Astrocyte (in vitro differentiated cells and primary cell): ENCODE measurements around the gene GPC5.

Experiments used
- CTCF ChIP-seq: IDR thresholded peaks from 2 replicates; pipeline ENCODE4 v1.5.1; 2011; ENCODE audit warnings: low read depth, mild to moderate bottlenecking, inconsistent platforms, low read length, moderate library complexity; ENCODE audit not compliant: insufficient read depth
- EZH2 ChIP-seq: IDR thresholded peaks from 2 replicates; pipeline ENCODE4 v1.6.1; 2012; ENCODE audit warnings: mild to moderate bottlenecking, low read length, inconsistent platforms; ENCODE audit not compliant: insufficient read depth

DNA sequence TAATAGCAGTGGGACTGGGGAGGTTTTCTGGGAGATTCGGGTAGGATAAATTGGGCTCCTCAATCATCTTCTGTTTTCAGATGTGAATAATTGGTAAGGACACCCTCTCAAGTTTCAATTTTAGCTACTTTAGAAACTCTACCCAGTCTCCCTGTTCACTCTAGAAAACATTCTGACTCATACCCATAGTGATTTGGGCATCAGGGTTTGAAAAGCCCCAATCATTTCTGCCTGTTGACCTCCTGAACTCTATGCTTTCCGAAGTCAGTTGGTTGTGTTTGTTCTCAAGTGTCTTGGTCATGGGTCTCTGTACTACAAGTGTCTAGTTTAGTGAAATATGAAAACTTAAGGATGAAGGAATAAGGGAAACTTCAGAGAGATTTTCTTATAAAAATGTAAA lies 916.8 kb downstream of the GPC5 start:
- TF ChIP-seq CTCF (no peak), EZH2 (no peak)
